Right lobe of liver (tissue), 6 donors: Measurements from ENCODE around the gene CSNK1D. TPM values are rescaled to one million over a fixed set of nuclear protein-coding genes. Genes with fewer than 3 reads are reported as not detected.

ENCODE experiments used
- ATAC-seq, 4 donors: fragments of 200-7000 bp; cut with Tn5 transposase; one replicate each; pipeline ENCODE4 v1.9.1; 2020; ENCODE audit warnings: mild to moderate bottlenecking in 4 of 4, moderate library complexity in 4 of 4
- DNase-seq, 3 donors: peaks; one replicate each; pipeline ENCODE4 v3.0.0-alpha.2; 2020
- H3K27ac ChIP-seq, 3 donors: fragments of 200-600 bp; one replicate each; pipeline ENCODE4 v1.8.0; 2022
- H3K27me3 ChIP-seq, 2 donors: fragments of 200-600 bp; one replicate each; pipeline ENCODE4 v1.8.0; 2022
- H3K36me3 ChIP-seq, 4 donors: fragments of 200-600 bp; sonication (generic) in 1 of 4; one replicate each; pipeline versions ENCODE4 v1.5.1 to v1.8.0; 2017 to 2022; ENCODE audit warnings: control low read depth in 1 of 4
- H3K4me1 ChIP-seq, 4 donors: fragments of 200-600 bp; sonication (generic) in 1 of 4; one replicate each; pipeline versions ENCODE4 v1.5.1 to v1.8.0; 2017 to 2022; ENCODE audit warnings: control low read depth in 1 of 4
- H3K4me3 ChIP-seq, 3 donors: fragments of 200-600 bp; one replicate each; pipeline ENCODE4 v1.8.0; 2022
- H3K9me3 ChIP-seq, 4 donors: fragments of 200-600 bp; sonication (generic) in 1 of 4; one replicate each; pipeline versions ENCODE4 v1.5.1 to v1.8.0; 2017 to 2022; ENCODE audit warnings: control low read depth in 1 of 4
- POLR2A ChIP-seq: fragments of 450-650 bp; IDR thresholded peaks from one replicate; pipeline ENCODE4 v1.6.1; 2017; ENCODE audit warnings: antibody characterized with exemption, mild to moderate bottlenecking
- WGBS: methylation state at CpG from one replicate; pipeline ENCODE4 v1.1.6; 2018; ENCODE audit warnings: low coverage, low lambda C conversion rate; ENCODE audit not compliant: insufficient coverage; ENCODE audit errors: missing lambda C conversion rate; 5-methylcytosine and 5-hydroxymethylcytosine counted together
- intact Hi-C, 2 donors: fragments of 100-400 bp; cut with DNase I; formaldehyde crosslinking; loops; one replicate each; pipeline versions ENCODE4 v1.11.2 to v1.14.1; 2022
- total RNA-seq, 6 experiments: library from RNA; depleted of rRNA in 2 of 6; stranded (reverse); fragments of >200 nt in 2 of 6; fragmentation: NEBNext Ultra II Directional in 3 of 6; extraction: Animal tissue kit (Norgen Biotek cat#: 25700) in 3 of 6; gene quantifications; one replicate each; pipeline versions ENCODE4 v1.1.0 to v1.2.4, GENCODE V29; 2016 to 2023
- TF ChIP-seq, protein P1 (sequence below), 4 donors: fragments of 200-600 bp in 3 of 4; fragments of 450-650 bp in 1 of 4; IDR thresholded peaks; one replicate each; pipeline versions ENCODE4 v1.5.1 to v1.8.0; 2016 to 2022; ENCODE audit warnings: antibody characterized with exemption in 4 of 4, mild to moderate bottlenecking in 2 of 4
- donor health status: DM: no; HTN: yes; CAD: no.
- donor health status: DM: no; HTN: no; CAD: no.
- donor health status: DM: no; HTN: no; CAD: no.
- donor health status: DM: no; HTN: yes; CAD: no.
- donor health status: DM: no; HTN: yes; CAD: no.

CSNK1D gene
- total RNA-seq, 6 experiments from 2014 or later = 32.7 to 73.0 (median 45.9) TPM

DNA sequence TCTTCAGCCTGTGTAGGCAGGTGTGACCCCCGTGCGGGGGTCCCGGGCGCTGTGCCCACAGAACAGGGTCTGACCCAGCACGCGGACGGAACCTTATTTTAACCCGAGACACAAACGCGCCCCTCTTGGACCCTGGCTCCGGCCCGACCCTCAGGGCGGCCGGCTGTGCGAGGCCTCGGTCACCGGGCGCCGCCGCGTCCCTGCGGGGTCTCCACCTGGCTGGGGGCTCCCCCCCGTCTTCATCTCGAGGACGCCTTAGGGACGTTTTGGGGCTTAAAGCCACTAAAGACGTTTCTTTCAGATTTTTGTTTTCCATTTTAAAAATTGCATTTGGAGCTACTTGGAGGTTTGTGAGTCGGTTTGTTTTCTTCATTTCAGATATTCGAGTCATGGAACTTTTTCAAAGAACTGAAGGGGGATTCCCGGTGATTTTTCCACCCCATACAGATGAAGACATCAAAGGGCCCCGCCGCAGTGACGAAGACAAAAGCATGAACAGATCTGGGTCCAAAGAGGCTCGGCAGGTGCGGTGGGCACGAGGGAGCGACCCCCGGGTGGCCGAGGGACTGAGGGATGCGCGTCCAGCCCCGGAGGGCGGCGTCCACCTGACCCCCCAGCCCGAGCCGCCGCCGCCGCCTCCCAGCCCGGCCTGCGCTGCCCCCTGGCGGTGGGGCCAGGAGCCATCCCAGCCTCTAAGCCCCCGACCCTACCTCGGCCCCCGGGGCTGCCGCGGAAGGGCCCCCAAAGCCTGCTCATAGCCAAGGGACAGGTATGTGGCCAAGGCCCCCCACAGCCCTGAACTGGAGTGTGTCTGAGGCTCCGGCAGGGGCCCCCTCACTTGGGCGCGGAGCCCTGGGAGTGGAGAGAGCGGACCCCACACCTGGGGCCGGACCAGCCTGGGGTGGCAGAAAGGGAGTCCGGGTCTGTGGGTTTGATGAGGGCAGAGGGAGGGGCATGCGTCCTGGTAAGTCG lies 47.7 kb upstream of the CSNK1D start:
- WGBS = 34% methylated on average over 22 of the region's 65 CpGs
- intact Hi-C loops = loop anchor here in 1 of 2 donors (5.0 kb wide), 1 partner anchor 84 kb away; no protein-coding TSS in a partner anchor
- no peaks in the 10 kb centered on the region for H3K27me3 ChIP-seq
- ATAC-seq (peak; percentile 10 to 57 (median 39)), DNase-seq (no peak)
- H3K4me3 ChIP-seq = no peak overlapping the region
- no peak for TF ChIP-seq POLR2A
- TF ChIP-seq, protein P1, sequence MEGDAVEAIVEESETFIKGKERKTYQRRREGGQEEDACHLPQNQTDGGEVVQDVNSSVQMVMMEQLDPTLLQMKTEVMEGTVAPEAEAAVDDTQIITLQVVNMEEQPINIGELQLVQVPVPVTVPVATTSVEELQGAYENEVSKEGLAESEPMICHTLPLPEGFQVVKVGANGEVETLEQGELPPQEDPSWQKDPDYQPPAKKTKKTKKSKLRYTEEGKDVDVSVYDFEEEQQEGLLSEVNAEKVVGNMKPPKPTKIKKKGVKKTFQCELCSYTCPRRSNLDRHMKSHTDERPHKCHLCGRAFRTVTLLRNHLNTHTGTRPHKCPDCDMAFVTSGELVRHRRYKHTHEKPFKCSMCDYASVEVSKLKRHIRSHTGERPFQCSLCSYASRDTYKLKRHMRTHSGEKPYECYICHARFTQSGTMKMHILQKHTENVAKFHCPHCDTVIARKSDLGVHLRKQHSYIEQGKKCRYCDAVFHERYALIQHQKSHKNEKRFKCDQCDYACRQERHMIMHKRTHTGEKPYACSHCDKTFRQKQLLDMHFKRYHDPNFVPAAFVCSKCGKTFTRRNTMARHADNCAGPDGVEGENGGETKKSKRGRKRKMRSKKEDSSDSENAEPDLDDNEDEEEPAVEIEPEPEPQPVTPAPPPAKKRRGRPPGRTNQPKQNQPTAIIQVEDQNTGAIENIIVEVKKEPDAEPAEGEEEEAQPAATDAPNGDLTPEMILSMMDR (IDR thresholded peaks at IDR 0.05) = peak; percentile 80 to 94 (median 88)
- H3K36me3 ChIP-seq = no peaks in the 10 kb centered on the region
- H3K27ac ChIP-seq = no peak overlapping the region
- peaks cover 0 to 17% (median 4%) of the 10 kb centered on the region in 4 donors for H3K4me1 ChIP-seq
- no peaks in the 10 kb centered on the region for H3K9me3 ChIP-seq

DNA sequence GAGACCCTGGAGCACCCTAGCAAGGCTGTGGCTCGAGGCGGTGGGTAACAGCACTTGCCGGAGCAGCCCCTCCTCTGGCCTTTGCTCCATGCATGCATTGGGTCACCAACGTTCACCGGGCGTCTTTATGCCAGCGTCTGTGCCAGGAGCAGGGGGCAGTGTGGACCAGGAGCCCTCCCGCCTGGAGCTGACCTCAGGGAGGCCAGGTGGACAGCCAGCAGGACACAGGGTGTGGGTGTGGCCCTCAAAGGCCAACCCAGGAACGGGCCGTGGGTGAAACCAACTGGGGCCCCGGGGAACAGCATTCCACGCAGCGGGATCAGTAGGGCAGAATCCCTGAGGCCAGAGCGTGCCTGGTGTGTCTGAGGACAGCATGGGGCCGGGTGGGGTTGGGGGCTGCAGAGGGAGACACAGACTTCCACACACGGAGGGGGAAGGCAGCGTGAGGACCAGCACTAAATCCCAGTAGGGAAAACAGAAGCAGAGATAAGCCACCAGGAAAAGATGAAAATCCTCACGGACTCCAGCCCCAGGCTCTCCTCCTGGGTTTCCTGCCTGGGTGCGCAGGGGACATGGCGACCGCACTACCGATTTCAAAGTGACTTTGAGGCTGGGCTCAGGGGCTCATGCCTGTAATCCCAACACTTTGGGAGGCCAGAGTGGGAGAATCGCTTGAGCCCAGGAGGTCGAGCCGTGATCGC lies 46.8 kb upstream of the CSNK1D start:
- 56% methylated on average over 10 of the region's 26 CpGs for WGBS

DNA sequence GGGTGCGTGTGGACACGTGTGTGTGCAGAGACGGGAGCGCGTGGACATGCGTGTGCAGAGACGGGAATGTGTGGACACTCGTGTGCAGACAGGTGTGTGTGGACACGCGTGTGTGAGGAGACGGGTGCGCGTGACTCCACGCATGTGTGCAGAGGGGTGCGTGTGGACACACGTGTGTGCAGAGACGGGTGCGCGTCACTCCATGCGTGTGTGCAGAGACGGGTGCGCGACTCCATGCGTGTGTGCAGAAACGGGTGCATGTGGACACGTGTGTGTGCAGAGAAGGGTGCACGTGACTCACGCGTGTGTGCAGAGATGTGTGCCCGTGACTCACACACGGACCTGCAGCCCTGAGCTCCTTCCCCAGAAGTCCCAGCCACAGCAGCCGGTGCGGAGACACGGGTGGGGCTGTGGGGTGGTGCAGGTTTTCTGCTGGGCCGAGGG lies 46.1 kb upstream of the CSNK1D start:
- Histone ChIP-seq H3K9me3 (no peaks in the 10 kb centered on the region), H3K4me3 (no peak overlapping the region), H3K36me3 (no peaks in the 10 kb centered on the region), H3K4me1 (peaks cover 0 to under 1% (median 0%) of the 10 kb centered on the region in 4 donors), H3K27me3 (no peaks in the 10 kb centered on the region), H3K27ac (no peak overlapping the region)
- TF ChIP-seq, protein P1 (IDR thresholded peaks at IDR 0.05) = no peak
- TF ChIP-seq POLR2A = no peak
- 90% methylated on average over 17 of the region's 35 CpGs for WGBS
- DNase-seq = no peak
- intact Hi-C loops = loop anchor here (5.0 kb wide), 1 partner anchor 82 kb away; no protein-coding TSS in a partner anchor
- no peak for ATAC-seq

More for the DNA sequence above, 46.8 kb upstream of the CSNK1D start:
- no peak for TF ChIP-seq POLR2A
- TF ChIP-seq, protein P1 (IDR thresholded peaks at IDR 0.05) = no peak
- Histone ChIP-seq H3K9me3 (no peaks in the 10 kb centered on the region), H3K27me3 (no peaks in the 10 kb centered on the region), H3K27ac (no peak overlapping the region), H3K36me3 (no peaks in the 10 kb centered on the region), H3K4me3 (no peak overlapping the region), H3K4me1 (peaks cover 0 to 7% (median 0%) of the 10 kb centered on the region in 4 donors)
- intact Hi-C loops = loop anchor here in 1 of 2 donors (5.0 kb wide), 1 partner anchor 83 kb away; no protein-coding TSS in a partner anchor
- peak in 2 of 4 donors; percentile 12 to 17 for ATAC-seq
- peak in 1 of 3 donors; percentile 33 for DNase-seq

DNA sequence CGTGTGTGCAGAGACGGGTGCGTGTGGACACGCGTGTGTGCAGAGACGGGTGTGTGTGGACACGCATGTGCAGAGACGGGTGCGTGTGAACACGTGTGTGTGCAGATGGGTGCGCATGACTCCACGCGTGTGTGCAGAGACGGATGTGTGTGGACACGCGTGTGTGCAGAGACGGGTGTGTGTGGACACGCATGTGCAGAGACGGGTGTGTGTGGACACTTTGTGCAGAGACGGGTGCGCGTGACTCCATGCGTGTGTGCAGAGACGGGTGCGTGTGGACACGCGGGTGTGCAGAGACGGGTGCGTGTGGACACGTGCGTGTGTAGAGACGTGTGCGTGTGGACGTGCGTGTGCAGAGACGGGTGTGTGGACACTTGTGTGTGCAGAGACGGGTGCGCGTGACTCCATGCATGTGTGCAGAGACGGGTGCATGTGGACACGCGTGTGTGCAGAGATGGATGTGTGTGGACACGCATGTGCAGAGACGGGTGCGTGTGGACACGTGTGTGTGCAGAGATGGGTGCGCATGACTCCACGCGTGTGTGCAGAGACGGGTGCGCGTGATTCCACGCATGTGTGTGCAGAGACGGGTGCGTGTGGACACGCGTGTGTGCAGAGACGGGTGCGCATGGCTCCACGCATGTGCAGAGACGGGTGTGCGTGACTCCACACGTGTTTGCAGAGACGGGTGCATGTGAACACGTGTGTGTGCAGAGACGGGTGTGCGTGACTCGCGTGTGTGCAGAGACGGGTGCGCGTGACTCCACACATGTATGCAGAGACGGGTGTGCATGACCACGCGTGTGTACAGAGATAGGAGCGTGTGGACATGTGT lies 45.5 kb upstream of the CSNK1D start:
- 94% methylated on average over 63 of the region's 76 CpGs for WGBS
- H3K4me3 ChIP-seq = no peak overlapping the region
- no peak for TF ChIP-seq POLR2A
- TF ChIP-seq, protein P1 (IDR thresholded peaks at IDR 0.05) = no peak
- no peak overlapping the region for H3K27ac ChIP-seq
- intact Hi-C loops = loop anchor here in 1 of 2 donors (5.0 kb wide), 1 partner anchor 82 kb away; no protein-coding TSS in a partner anchor
- no peak for ATAC-seq
- H3K4me1 ChIP-seq = no peaks in the 10 kb centered on the region
- peak in 1 of 3 donors; percentile 14 for DNase-seq
- no peaks in the 10 kb centered on the region for H3K36me3 ChIP-seq
- no peaks in the 10 kb centered on the region for H3K9me3 ChIP-seq
- no peaks in the 10 kb centered on the region for H3K27me3 ChIP-seq
